Endometrial microvascular endothelial cells (primary cell): ENCODE measurements around the gene WRNIP1. TPM values are rescaled to one million over a fixed set of nuclear protein-coding genes. Genes with fewer than 3 reads are reported as not detected.

Experiments used
- in situ Hi-C: cut with HindIII; loops from 2 replicates; pipeline ENCODE4 v1.10.0; 2017; ENCODE audit warnings: low sequenced_read_pairs, low pct_unique_long_range_greater_than_20kb; ENCODE audit errors: inconsistent ontology term
- total RNA-seq: library from RNA; depleted of rRNA; stranded (reverse); fragments of >200 nt; gene quantifications from one replicate; pipeline ENCODE4 v1.2.3, GENCODE V29; 2015; ENCODE audit errors: inconsistent ontology term

WRNIP1 gene
- total RNA-seq, 1 donor from 2014 or later = 61.1 TPM

DNA sequence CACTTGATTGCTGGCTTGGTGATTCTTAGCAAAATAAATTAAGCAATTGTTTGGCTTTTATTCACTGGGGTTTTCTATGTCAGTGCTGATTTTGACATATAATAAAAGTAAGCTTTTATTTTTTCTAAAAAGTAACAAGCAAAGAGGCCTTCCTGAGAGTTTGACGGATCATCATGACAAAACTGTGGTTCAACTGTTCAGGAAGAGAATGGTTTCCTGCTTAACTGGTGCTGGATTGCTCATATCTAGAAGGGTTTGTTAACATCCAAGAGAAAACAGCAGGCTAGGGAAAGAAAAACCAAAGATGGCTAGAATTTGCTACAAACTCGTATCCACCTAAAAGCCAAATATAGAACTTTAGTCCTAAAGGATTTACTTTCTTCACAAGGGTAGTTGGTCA is 55.2 kb downstream of the WRNIP1 start:
- in situ Hi-C loops = no loop called here

DNA sequence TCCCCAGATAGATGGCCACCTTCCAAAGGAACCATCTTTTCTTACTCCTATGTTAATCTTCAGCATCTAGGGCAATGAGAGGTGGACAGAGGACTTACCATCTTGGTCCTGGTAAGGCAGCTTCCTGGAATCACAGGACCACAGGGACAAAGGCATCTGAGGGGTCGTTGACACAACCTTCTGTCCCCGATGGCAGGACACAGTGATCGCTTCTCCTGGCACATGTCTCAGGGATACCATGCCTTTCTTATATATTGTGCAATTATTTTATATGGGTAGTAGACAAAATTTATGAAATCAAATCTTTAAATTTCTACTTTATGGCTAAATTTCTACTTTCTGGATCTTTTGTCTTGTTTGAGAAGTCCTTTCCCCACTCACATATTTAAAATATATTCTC is 56.4 kb downstream of the WRNIP1 start:
- in situ Hi-C loops = no loop called here

DNA sequence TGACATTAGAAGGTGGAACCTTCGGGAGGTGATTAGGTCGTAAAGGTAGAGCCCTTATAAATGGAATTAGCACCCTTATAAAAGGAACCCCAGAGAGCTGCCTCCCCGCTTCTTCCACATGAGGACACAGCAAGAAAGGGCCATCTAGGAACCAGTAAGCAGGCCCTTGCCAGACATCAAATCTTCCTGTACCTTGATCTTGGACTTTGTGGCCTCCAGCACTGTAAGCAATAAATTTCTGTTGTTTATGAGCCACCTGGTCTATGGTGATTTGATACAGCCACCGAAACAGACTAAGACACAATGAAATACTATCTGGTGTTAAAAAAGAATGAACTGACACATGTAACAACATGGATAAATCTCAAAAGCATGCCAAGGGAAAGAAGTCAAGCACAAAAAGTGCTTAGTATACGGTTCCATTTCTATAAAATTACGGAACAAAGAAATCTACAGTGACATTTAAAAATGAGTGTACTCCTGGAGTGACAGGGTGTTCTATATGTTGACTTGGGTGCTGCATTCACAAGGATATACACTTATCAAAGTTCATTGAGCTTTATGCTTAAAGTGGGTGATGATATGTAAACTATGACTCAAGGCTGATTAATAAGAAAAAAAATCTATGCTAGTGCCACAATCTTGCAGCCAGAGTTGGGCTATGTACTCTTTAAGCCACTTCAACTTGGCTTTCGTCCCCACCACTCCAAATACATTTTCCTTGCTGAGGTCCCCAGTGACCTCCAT is 58.1 kb downstream of the WRNIP1 start:
- in situ Hi-C loops = no loop called here

DNA sequence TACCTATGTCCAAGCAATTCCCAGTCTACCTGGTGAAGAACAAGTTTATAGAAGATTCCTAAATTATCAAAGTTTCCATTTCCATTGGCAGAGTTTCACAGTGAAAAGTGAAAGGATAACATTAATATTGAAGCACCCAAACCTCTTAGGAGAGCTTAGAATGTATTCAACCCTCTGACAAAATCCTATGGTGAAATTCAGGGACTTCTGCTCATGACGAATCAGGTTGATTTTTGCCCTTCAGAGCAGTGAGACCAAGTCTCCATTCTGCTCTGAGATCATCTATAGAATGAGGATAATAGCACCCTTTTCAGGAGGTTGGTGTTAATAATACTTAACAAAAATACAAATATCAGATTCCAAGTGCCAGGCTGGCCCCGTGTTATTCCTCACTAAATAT is 60.9 kb downstream of the WRNIP1 start:
- in situ Hi-C loops = no loop called here

DNA sequence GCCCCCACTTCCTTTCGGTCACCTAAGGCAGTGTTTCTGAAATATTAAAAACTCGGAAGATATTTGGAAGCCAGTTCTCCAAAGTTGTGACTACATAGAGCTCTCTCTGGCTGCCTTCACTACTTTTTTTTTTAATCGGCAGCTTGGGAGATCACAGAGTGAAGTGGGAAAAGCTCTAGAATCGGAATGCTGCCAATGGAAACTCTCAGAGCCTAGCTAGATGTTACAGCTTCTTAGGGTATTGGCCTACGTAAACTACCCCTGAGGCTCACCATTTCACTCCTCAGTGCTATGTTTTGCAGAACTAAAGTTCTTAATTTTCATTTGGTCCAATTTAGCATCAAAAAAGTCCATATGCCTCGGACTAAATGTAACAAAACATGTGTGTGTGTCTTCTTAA is 61.9 kb downstream of the WRNIP1 start:
- in situ Hi-C loops = no loop called here

DNA sequence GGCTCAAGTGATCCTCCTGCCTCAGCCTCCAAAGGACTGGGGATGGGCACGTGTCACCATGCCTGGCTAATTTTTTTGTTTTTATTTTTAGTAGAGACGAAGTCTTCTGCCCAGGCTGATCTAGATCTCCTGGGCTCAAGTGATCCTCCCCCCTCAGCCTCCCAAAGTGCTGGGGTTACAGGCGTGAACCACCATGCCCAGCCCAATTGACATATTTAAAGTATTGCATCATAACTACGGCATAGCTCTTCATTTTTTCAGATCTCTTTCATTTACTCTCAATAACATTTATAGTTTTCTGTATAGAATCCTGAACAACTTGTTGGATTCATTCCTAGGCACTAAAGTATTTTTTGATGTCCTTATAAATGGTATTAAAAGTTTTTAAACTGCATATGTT is 63.4 kb downstream of the WRNIP1 start:
- in situ Hi-C loops = no loop called here

DNA sequence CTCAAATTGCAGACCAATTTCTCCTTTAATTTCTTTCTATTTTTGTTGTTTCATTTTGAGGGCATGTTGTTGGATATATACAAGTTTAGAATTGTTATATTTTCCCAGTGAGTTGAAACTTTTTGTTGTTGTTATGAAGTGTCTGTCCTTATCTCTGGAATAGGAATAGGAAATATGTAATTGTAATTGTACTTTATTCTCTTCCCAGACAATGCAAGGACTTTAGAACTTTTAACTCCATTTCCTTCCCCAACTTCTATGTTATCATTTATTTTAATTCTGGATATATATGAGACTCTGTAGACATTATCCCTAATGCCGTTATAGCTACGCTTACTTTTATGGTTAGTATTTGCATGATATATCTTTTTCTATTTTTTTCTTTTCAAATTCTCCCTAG is 64.1 kb downstream of the WRNIP1 start:
- in situ Hi-C loops = no loop called here

DNA sequence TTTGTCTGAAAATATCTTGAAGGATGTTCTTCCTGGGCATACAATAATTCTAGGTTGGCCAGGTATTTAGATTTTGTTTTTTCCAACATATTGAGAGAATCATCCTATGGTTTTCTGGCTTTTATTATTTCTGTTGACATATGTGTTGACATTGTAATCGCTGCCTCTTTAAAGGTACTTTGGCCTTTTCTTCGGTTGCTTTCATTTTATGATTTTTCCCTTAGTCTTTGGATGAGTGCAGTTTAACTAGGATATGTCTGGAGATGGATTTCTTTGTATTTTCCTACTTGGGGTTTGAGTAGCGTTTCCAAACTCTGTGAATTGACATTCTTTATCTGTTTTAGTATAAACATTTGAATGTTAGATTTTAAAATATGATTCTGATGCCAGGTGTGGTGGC is 65.0 kb downstream of the WRNIP1 start:
- in situ Hi-C loops = no loop called here

DNA sequence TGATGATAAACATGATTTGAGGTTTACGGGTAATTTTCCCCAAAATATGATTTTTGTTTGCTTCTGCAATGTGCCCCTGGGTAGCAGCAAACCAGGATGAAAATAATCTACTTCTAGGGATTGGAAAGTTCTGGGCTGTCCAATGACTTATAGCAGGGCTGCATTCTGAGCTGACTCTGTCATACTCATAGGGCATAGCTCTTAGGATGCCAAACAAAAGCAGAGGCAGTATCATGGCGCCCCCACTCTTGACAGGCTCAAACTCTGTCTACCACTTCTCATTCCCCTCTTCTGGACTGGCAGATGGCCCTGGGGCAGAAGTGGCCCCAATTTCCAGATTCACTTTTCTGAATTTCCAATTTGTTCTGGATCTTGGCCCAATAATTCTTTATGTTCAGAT is 66.2 kb downstream of the WRNIP1 start:
- in situ Hi-C loops = no loop called here

DNA sequence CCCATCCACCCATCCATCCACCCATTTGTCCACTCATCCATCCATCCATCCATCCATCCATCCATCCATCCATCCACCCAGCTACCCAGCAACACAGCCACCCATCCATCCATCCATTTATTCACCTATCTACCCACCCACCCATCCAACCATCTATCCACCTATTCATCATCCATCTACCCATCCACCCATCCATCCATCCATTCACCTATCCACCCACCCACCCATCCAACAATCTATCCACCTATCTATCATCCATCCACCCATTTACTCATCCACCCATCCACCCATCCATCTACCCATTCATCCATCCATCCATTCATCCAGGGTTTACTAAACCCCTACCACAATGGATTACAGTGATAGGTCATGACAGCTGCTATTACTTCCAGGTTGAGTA is 69.1 kb downstream of the WRNIP1 start:
- in situ Hi-C loops = no loop called here

Other genes with a start within 250 kb of the WRNIP1 start
- gene MYLK4, start 14.5 kb upstream of the WRNIP1 start, total RNA-seq = 0.56 TPM
- 71.8 TPM for gene SERPINB1, start 76.5 kb downstream of the WRNIP1 start, total RNA-seq
- gene SERPINB9, start 137.9 kb downstream of the WRNIP1 start, total RNA-seq = 75.5 TPM
- 179 TPM for gene SERPINB6, start 206.2 kb downstream of the WRNIP1 start, total RNA-seq
- 74.1 TPM for gene NQO2, start 234.5 kb downstream of the WRNIP1 start, total RNA-seq